Type B pancreatic cell (in vitro differentiated cells): ENCODE data around the gene BDKRB1. TPM values are rescaled to one million over a fixed set of nuclear protein-coding genes. Genes with fewer than 3 reads are reported as not detected.

ENCODE experiments used
- DNase-seq: peaks from one replicate; pipeline ENCODE4 v3.0.0; 2021; ENCODE audit warnings: mixed read lengths; ENCODE audit not compliant: unreplicated experiment; ENCODE audit errors: extremely low spot score
- H3K27ac Mint-ChIP-seq: 2 replicates; pipeline ENCODE4 v1.8.0; 2021; ENCODE audit warnings: mild to moderate bottlenecking, mixed read lengths
- H3K27me3 Mint-ChIP-seq: 2 replicates; pipeline ENCODE4 v1.8.0; 2021; ENCODE audit warnings: mixed read lengths
- H3K36me3 Mint-ChIP-seq: 2 replicates; pipeline ENCODE4 v1.8.0; 2021; ENCODE audit warnings: mixed read lengths
- H3K4me1 Mint-ChIP-seq: one replicate; pipeline ENCODE4 v1.8.0; 2021; ENCODE audit warnings: mixed read lengths; ENCODE audit not compliant: unreplicated experiment
- H3K4me3 Mint-ChIP-seq: 2 replicates; pipeline ENCODE4 v1.8.0; 2021; ENCODE audit warnings: mild to moderate bottlenecking, mixed read lengths
- H3K9me3 Mint-ChIP-seq: 2 replicates; pipeline ENCODE4 v1.8.0; 2021; ENCODE audit warnings: mixed read lengths
- CTCF ChIP-seq: fragments of 200-600 bp; sonication (generic); conservative IDR thresholded peaks from 2 replicates; pipeline ENCODE4 v1.5.0; 2021; ENCODE audit warnings: antibody characterized with exemption, mild to moderate bottlenecking
- total RNA-seq: library from RNA; stranded (reverse); gene quantifications from 2 replicates; pipeline ENCODE4 v1.2.1, GENCODE V29; 2021; ENCODE audit warnings: low replicate concordance

Gene BDKRB1
- total RNA-seq, 1 donor from 2014 or later = not detected

- H3K9me3 Mint-ChIP-seq = no peaks in the 10 kb centered on the region
- H3K27me3 Mint-ChIP-seq = no peaks in the 10 kb centered on the region
- no peaks in the 10 kb centered on the region for H3K4me1 Mint-ChIP-seq
- no peak for TF ChIP-seq CTCF
- H3K36me3 Mint-ChIP-seq = no peaks in the 10 kb centered on the region
- DNase-seq = no peak
- no peak overlapping the region for H3K27ac Mint-ChIP-seq
- no peak overlapping the region for H3K4me3 Mint-ChIP-seq
Observed at GRCh38 chr14:96212896-96213295, 43.1 kb upstream of the BDKRB1 start.

- no peaks in the 10 kb centered on the region for H3K4me1 Mint-ChIP-seq
- H3K36me3 Mint-ChIP-seq = no peaks in the 10 kb centered on the region
- no peak overlapping the region for H3K4me3 Mint-ChIP-seq
- no peak for DNase-seq
- H3K9me3 Mint-ChIP-seq = no peaks in the 10 kb centered on the region
- TF ChIP-seq CTCF = no peak
- H3K27ac Mint-ChIP-seq = no peak overlapping the region
- H3K27me3 Mint-ChIP-seq = no peaks in the 10 kb centered on the region
Observed at GRCh38 chr14:96213871-96214465, 42.0 kb upstream of the BDKRB1 start.

GRCh38 chr14:96214793-96215192 lies 41.2 kb upstream of the BDKRB1 start:
- Mint-ChIP-seq H3K36me3 (no peaks in the 10 kb centered on the region), H3K4me1 (no peaks in the 10 kb centered on the region), H3K4me3 (no peak overlapping the region), H3K9me3 (no peaks in the 10 kb centered on the region), H3K27ac (no peak overlapping the region), H3K27me3 (no peaks in the 10 kb centered on the region)
- no peak for TF ChIP-seq CTCF
- DNase-seq = no peak

GRCh38 chr14:96215452-96216244 lies 40.4 kb upstream of the BDKRB1 start:
- DNase-seq = no peak
- no peak overlapping the region for H3K4me3 Mint-ChIP-seq
- no peaks in the 10 kb centered on the region for H3K4me1 Mint-ChIP-seq
- H3K27ac Mint-ChIP-seq = no peak overlapping the region
- no peaks in the 10 kb centered on the region for H3K9me3 Mint-ChIP-seq
- H3K36me3 Mint-ChIP-seq = no peaks in the 10 kb centered on the region
- H3K27me3 Mint-ChIP-seq = no peaks in the 10 kb centered on the region
- TF ChIP-seq CTCF = no peak

GRCh38 chr14:96216627-96217026 lies 39.4 kb upstream of the BDKRB1 start:
- H3K4me1 Mint-ChIP-seq = no peaks in the 10 kb centered on the region
- H3K4me3 Mint-ChIP-seq = no peak overlapping the region
- no peak for TF ChIP-seq CTCF
- no peak for DNase-seq
- H3K36me3 Mint-ChIP-seq = no peaks in the 10 kb centered on the region
- no peaks in the 10 kb centered on the region for H3K9me3 Mint-ChIP-seq
- H3K27me3 Mint-ChIP-seq = no peaks in the 10 kb centered on the region
- no peak overlapping the region for H3K27ac Mint-ChIP-seq
